HepG2 (cell line): ENCODE measurements around the gene RPS19BP1. TPM values are rescaled to one million over a fixed set of nuclear protein-coding genes. Genes with fewer than 3 reads are reported as not detected.
A peak's percentile ranks its signal among the peaks of the same experiment; 100 is the strongest.

Experiments used
- E2F5 ChIP-seq: sonication (generic); formaldehyde crosslinking; conservative IDR thresholded peaks from 2 replicates; pipeline ENCODE4 v1.4.0; 2020; ENCODE audit warnings: missing genetic modification reagents
- HMGXB3 ChIP-seq: sonication (generic); formaldehyde crosslinking; IDR thresholded peaks from 2 replicates; pipeline ENCODE4 v1.4.0; 2020; ENCODE audit warnings: missing genetic modification reagents, borderline replicate concordance
- HOMEZ ChIP-seq: IDR thresholded peaks from 2 replicates; pipeline ENCODE4 v1.6.1; 2016; ENCODE audit warnings: low read depth
- MAFK ChIP-seq, 2 experiments: IDR thresholded peaks in 1 of 2; conservative IDR thresholded peaks in 1 of 2; 2 replicates each; pipeline ENCODE4 v1.6.1; 2011; ENCODE audit warnings: improper control_type of control experiment in 2 of 2, low read length in 2 of 2
- MTA1 ChIP-seq: sonication (generic); formaldehyde crosslinking; IDR thresholded peaks from 2 replicates; pipeline ENCODE4 v1.4.0; 2020; ENCODE audit warnings: missing genetic modification reagents, mild to moderate bottlenecking, borderline replicate concordance
- NBN ChIP-seq: fragments of 450-650 bp; conservative IDR thresholded peaks from 2 replicates; pipeline ENCODE4 v1.6.1; 2017
- NR3C1 ChIP-seq: sonication (generic); formaldehyde crosslinking; IDR thresholded peaks from 2 replicates; pipeline ENCODE4 v1.4.0; 2020; ENCODE audit warnings: missing genetic modification reagents
- RARA ChIP-seq: IDR thresholded peaks from 2 replicates; pipeline ENCODE4 v1.6.1; 2016; ENCODE audit warnings: missing genetic modification reagents, missing compliant biosample characterization
- RBM22 ChIP-seq: fragments of 200-400 bp; formaldehyde crosslinking; optimal IDR thresholded peaks from 2 replicates; pipeline ENCODE3; 2017; ENCODE audit warnings: mild to moderate bottlenecking, low read length, moderate library complexity
- SKI ChIP-seq: fragments of 450-650 bp; IDR thresholded peaks from one replicate; pipeline ENCODE4 v1.6.1; 2018; ENCODE audit warnings: mild to moderate bottlenecking; ENCODE audit not compliant: partially characterized antibody
- TBL1XR1 ChIP-seq: fragments of 150-350 bp; IDR thresholded peaks from 2 replicates; pipeline ENCODE4 v1.6.1; 2014; ENCODE audit warnings: borderline replicate concordance, low read length; ENCODE audit not compliant: partially characterized antibody
- TCF7 ChIP-seq: sonication (generic); IDR thresholded peaks from 2 replicates; pipeline ENCODE4 v1.6.1; 2016; ENCODE audit warnings: antibody characterized with exemption, low read depth
- TCF7L2 ChIP-seq: IDR thresholded peaks from 2 replicates; pipeline ENCODE4 v1.6.1; 2011; ENCODE audit warnings: mild to moderate bottlenecking, low read depth, low read length, moderate library complexity
- TEAD2 ChIP-seq: sonication (generic); formaldehyde crosslinking; IDR thresholded peaks from 2 replicates; pipeline ENCODE4 v1.9.0; 2021; ENCODE audit warnings: missing genetic modification reagents
- THAP11 ChIP-seq: IDR thresholded peaks from 2 replicates; pipeline ENCODE4 v1.6.1; 2016; ENCODE audit warnings: missing biosample characterization, missing genetic modification reagents
- UBTF ChIP-seq: sonication (generic); formaldehyde crosslinking; IDR thresholded peaks from 2 replicates; pipeline ENCODE4 v1.4.0; 2020; ENCODE audit warnings: mild to moderate bottlenecking, missing genetic modification reagents
- ZFYVE20 ChIP-seq: sonication (generic); formaldehyde crosslinking; IDR thresholded peaks from 2 replicates; pipeline ENCODE4 v1.8.0; 2023; ENCODE audit warnings: low read depth, mild to moderate bottlenecking, moderate library complexity, missing genetic modification reagents, borderline replicate concordance
- ZNF44 ChIP-seq: sonication (generic); formaldehyde crosslinking; IDR thresholded peaks from 2 replicates; pipeline ENCODE4 v1.5.1; 2020; ENCODE audit warnings: mild to moderate bottlenecking, missing genetic modification reagents
- ZNF569 ChIP-seq: sonication (generic); formaldehyde crosslinking; IDR thresholded peaks from 2 replicates; pipeline ENCODE4 v1.5.0; 2020; ENCODE audit warnings: mild to moderate bottlenecking, missing genetic modification reagents, moderate library complexity, borderline replicate concordance
- ZNF670 ChIP-seq: sonication (generic); formaldehyde crosslinking; IDR thresholded peaks from 2 replicates; pipeline ENCODE4 v1.8.0; 2022; ENCODE audit warnings: mild to moderate bottlenecking, missing genetic modification reagents, borderline replicate concordance
- polyA plus RNA-seq, 8 experiments: library from polyadenylated mRNA; depleted of rRNA in 3 of 8; stranded (reverse) in 7 of 8; unstranded in 1 of 8; fragments of >200 nt; fragmentation: Illumina TruSeq in 4 of 8; extraction: Trizol in 4 of 8; gene quantifications; 2 replicates each; pipeline versions ENCODE4 v1.2.1 to v1.2.3, GENCODE V29; 2011 to 2016; ENCODE audit warnings: low read depth in 4 of 8, missing spikeins in 1 of 8, mixed read lengths in 1 of 8; ENCODE audit not compliant: insufficient read depth in 1 of 8
- total RNA-seq, 5 experiments: library from RNA; depleted of rRNA; stranded (reverse); fragments of >200 nt; fragmentation: Illumina TruSeq; extraction: Trizol; gene quantifications; 2 replicates each; pipeline ENCODE4 v1.2.3, GENCODE V29; 2016; ENCODE audit warnings: low read depth in 1 of 5

The RPS19BP1 gene
- total and polyA plus RNA-seq, 2 of the 13 experiments (the other 11 are each of a cell fraction or from before 2014, with no cell fraction given), result 44.3 to 81.3 TPM

- no peak for TF ChIP-seq NBN
- 0 out of 2 replicates have a peak, but pooled peaks have one; percentile 36 for TF ChIP-seq ZFYVE20
- peak; percentile 96 for TF ChIP-seq RBM22
- peak; percentile 47 for TF ChIP-seq ZNF44 (CRISPR knock-in tag)
- peak; percentile 66; the same call in 1 of the 2 replicates for TF ChIP-seq ZNF670 (CRISPR knock-in tag)
- TF ChIP-seq NR3C1, result no peak; the same call in 1 of the 2 replicates
- peak; percentile 21 for TF ChIP-seq RARA
- TF ChIP-seq E2F5 (CRISPR knock-in tag), result 0 out of 2 replicates have a peak, but pooled peaks have one; percentile 72
- no peak for TF ChIP-seq ZNF569
- TF ChIP-seq MAFK (conservative IDR thresholded peaks at IDR 0.05 in 1 of 2, IDR thresholded peaks at IDR 0.05 in 1 of 2; ENCODE audit: low read length in 2 of 2), result no peak
- TF ChIP-seq UBTF (CRISPR knock-in tag), result peak; percentile 61
- TF ChIP-seq HMGXB3 (CRISPR knock-in tag), result no peak
- TF ChIP-seq MTA1 (CRISPR knock-in tag), result no peak
- TF ChIP-seq TCF7L2, result no peak
- peak; percentile 88 for TF ChIP-seq THAP11
- TF ChIP-seq SKI, result peak; percentile 60
- no peak for TF ChIP-seq HOMEZ
- TF ChIP-seq TEAD2 (CRISPR knock-in tag), result peak; percentile 69; the same call in 1 of the 2 replicates
- no peak for TF ChIP-seq TCF7
- no peak for TF ChIP-seq TBL1XR1
Observed at GRCh38 chr22:39520226-39521105, 12.1 kb downstream of the RPS19BP1 start, which contains the start of gene ATF4 (continued).
